H1 (cell line): Measurements from ENCODE around the gene ETS1.
A peak's percentile ranks its signal among the peaks of the same experiment; 100 is the strongest.

Experiments
- BACH1 ChIP-seq: IDR thresholded peaks from 2 replicates; pipeline ENCODE4 v1.6.1; 2012; ENCODE audit warnings: low read length, improper control_type of control experiment
- CTCF ChIP-seq, 3 experiments: IDR thresholded peaks; 1 replicate in 2 of 3; 2 replicates in 1 of 3; pipeline versions ENCODE4 v1.5.1 to v1.6.1; 2011; ENCODE audit warnings: low read length in 3 of 3, mild to moderate bottlenecking in 3 of 3, inconsistent platforms in 2 of 3, low read depth in 1 of 3, moderate library complexity in 1 of 3; ENCODE audit not compliant: insufficient read depth in 1 of 3; ENCODE audit errors: control extremely low read depth in 1 of 3
- EP300 ChIP-seq, 2 experiments: IDR thresholded peaks; 1 replicate in 1 of 2; 2 replicates in 1 of 2; pipeline ENCODE4 v1.6.1; 2011 to 2012; ENCODE audit warnings: low read depth in 2 of 2, low read length in 2 of 2, mild to moderate bottlenecking in 2 of 2, borderline replicate concordance in 1 of 2, inconsistent platforms in 1 of 2, moderate library complexity in 1 of 2
- EZH2 ChIP-seq: fragments of 200-600 bp; sonication (generic); IDR thresholded peaks from 2 replicates; pipeline ENCODE4 v1.7.1; 2012; ENCODE audit warnings: low read depth, mild to moderate bottlenecking, moderate library complexity, low read length, inconsistent platforms; ENCODE audit not compliant: severe bottlenecking
- HDAC6 ChIP-seq: IDR thresholded peaks from one replicate; pipeline ENCODE4 v1.7.1; 2012; ENCODE audit warnings: low read depth, mild to moderate bottlenecking, inconsistent platforms, low read length, moderate library complexity
- JUN ChIP-seq: IDR thresholded peaks from 2 replicates; pipeline ENCODE4 v1.6.1; 2011; ENCODE audit warnings: low read depth, mild to moderate bottlenecking, improper control_type of control experiment, low read length
- JUND ChIP-seq: IDR thresholded peaks from 2 replicates; pipeline ENCODE4 v1.6.1; 2011; ENCODE audit warnings: mild to moderate bottlenecking, improper control_type of control experiment, low read length
- MAX ChIP-seq: IDR thresholded peaks from 2 replicates; pipeline ENCODE4 v1.6.1; 2012; ENCODE audit warnings: inconsistent platforms
- NRF1 ChIP-seq: IDR thresholded peaks from 2 replicates; pipeline ENCODE4 v1.6.1; 2011; ENCODE audit warnings: mild to moderate bottlenecking, low read depth, low read length, improper control_type of control experiment
- POLR2AphosphoS5 ChIP-seq: IDR thresholded peaks from 2 replicates; pipeline ENCODE4 v1.6.1; 2011; ENCODE audit warnings: low read depth, low read length
- RAD21 ChIP-seq, 2 experiments: IDR thresholded peaks in 1 of 2; conservative IDR thresholded peaks in 1 of 2; 2 replicates each; pipeline ENCODE4 v1.6.1; 2011; ENCODE audit warnings: low read depth in 2 of 2, low read length in 2 of 2, improper control_type of control experiment in 1 of 2, inconsistent platforms in 1 of 2, mild to moderate bottlenecking in 1 of 2, moderate library complexity in 1 of 2
- SP4 ChIP-seq: IDR thresholded peaks from 2 replicates; pipeline ENCODE4 v1.6.1; 2012; ENCODE audit warnings: low read length, inconsistent platforms
- TEAD4 ChIP-seq: IDR thresholded peaks from 2 replicates; pipeline ENCODE4 v1.6.1; 2012; ENCODE audit warnings: low read depth, low read length, inconsistent platforms, mixed read lengths
- USF2 ChIP-seq: IDR thresholded peaks from 2 replicates; pipeline ENCODE4 v1.6.1; 2011; ENCODE audit warnings: low read length, improper control_type of control experiment

- no peak for TF ChIP-seq EZH2
- TF ChIP-seq NRF1 = no peak
- no peak for TF ChIP-seq MAX
- TF ChIP-seq CTCF (IDR thresholded peaks at IDR 0.05; ENCODE audit: control extremely low read depth in 1 of 3, insufficient read depth in 1 of 3, low read depth in 1 of 3, low read length in 3 of 3) = no peak
- TF ChIP-seq EP300 (IDR thresholded peaks at IDR 0.05; ENCODE audit: borderline replicate concordance in 1 of 2, low read depth in 2 of 2, low read length in 2 of 2) = no peak
- no peak for TF ChIP-seq TEAD4
- no peak for TF ChIP-seq JUND
- no peak for TF ChIP-seq SP4
- peak in 1 of 2 experiments; percentile 16; a peak in 1 of 4 replicates for TF ChIP-seq RAD21 (IDR thresholded peaks at IDR 0.05 in 1 of 2, conservative IDR thresholded peaks at IDR 0.05 in 1 of 2; ENCODE audit: low read depth in 2 of 2, low read length in 2 of 2)
- no peak for TF ChIP-seq HDAC6
- TF ChIP-seq JUN = no peak
- TF ChIP-seq BACH1 = no peak
- no peak for TF ChIP-seq POLR2AphosphoS5
- no peak for TF ChIP-seq USF2
These were observed 40.4 kb upstream of the ETS1 start for GRCh38 chr11:128627666-128628324.
